Hepatocyte (in vitro differentiated cells): ENCODE results near the gene GPN2. TPM values are rescaled to one million over a fixed set of nuclear protein-coding genes. Genes with fewer than 3 reads are reported as not detected.
A peak's percentile ranks its signal among the peaks of the same experiment; 100 is the strongest.

Source experiments
- DNase-seq: peaks from one replicate; pipeline ENCODE4 v3.0.0-alpha.2; 2016; ENCODE audit warnings: low spot score
- H2AFZ ChIP-seq: fragments of 200-600 bp; sonication (generic); 2 replicates; pipeline ENCODE4 v1.6.0; 2016; ENCODE audit warnings: antibody characterized with exemption, mild to moderate bottlenecking
- H3K27ac ChIP-seq: fragments of 200-600 bp; sonication (generic); 2 replicates; pipeline ENCODE4 v1.5.1; 2016; ENCODE audit warnings: mild to moderate bottlenecking
- H3K27me3 ChIP-seq: fragments of 200-600 bp; sonication (generic); 2 replicates; pipeline ENCODE4 v1.6.1; 2016
- H3K36me3 ChIP-seq: fragments of 200-600 bp; sonication (generic); replicated peaks from 2 replicates; pipeline ENCODE4 v1.5.1; 2016; ENCODE audit warnings: low read depth; ENCODE audit not compliant: insufficient read depth
- H3K4me1 ChIP-seq: fragments of 200-600 bp; sonication (generic); 2 replicates; pipeline ENCODE4 v1.5.1; 2016; ENCODE audit warnings: mild to moderate bottlenecking, moderate library complexity; ENCODE audit not compliant: insufficient read depth
- H3K4me2 ChIP-seq: fragments of 200-600 bp; sonication (generic); 2 replicates; pipeline ENCODE4 v1.6.0; 2016
- H3K4me3 ChIP-seq: fragments of 200-600 bp; sonication (generic); 2 replicates; pipeline ENCODE4 v1.5.1; 2016; ENCODE audit warnings: mild to moderate bottlenecking
- H3K79me2 ChIP-seq: fragments of 200-600 bp; sonication (generic); 2 replicates; pipeline ENCODE4 v1.6.0; 2017; ENCODE audit warnings: mild to moderate bottlenecking
- H3K9me2 ChIP-seq: fragments of 200-600 bp; sonication (generic); replicated peaks from 2 replicates; pipeline ENCODE4 v1.6.0; 2017; ENCODE audit warnings: mild to moderate bottlenecking; ENCODE audit not compliant: insufficient read depth
- H3K9me3 ChIP-seq: fragments of 200-600 bp; sonication (generic); 2 replicates; pipeline ENCODE4 v1.5.1; 2016; ENCODE audit warnings: low read depth, mild to moderate bottlenecking
- H4K20me1 ChIP-seq: fragments of 200-600 bp; sonication (generic); 2 replicates; pipeline ENCODE4 v1.6.0; 2016; ENCODE audit warnings: mild to moderate bottlenecking; ENCODE audit not compliant: insufficient read depth, poor library complexity, severe bottlenecking
- EZH2 ChIP-seq: fragments of 200-600 bp; sonication (generic); IDR thresholded peaks from 2 replicates; pipeline ENCODE4 v1.6.1; 2016; ENCODE audit warnings: antibody characterized with exemption, mild to moderate bottlenecking, borderline replicate concordance
- EZH2phosphoT487 ChIP-seq: fragments of 200-600 bp; sonication (generic); IDR thresholded peaks from one replicate; pipeline ENCODE4 v1.6.1; 2018; ENCODE audit warnings: antibody characterized with exemption, mild to moderate bottlenecking, low read depth, moderate library complexity; ENCODE audit not compliant: unreplicated experiment, severe bottlenecking
- WGBS: methylation state at CpG from one replicate; pipeline ENCODE4 v1.1.6; 2016; ENCODE audit warnings: low lambda C conversion rate; ENCODE audit errors: missing lambda C conversion rate; 5-methylcytosine and 5-hydroxymethylcytosine counted together
- polyA plus RNA-seq: library from polyadenylated mRNA; unstranded; fragments of >200 nt; fragmentation: Nextera tagmentation; extraction: Ambion mirVana; gene quantifications from 2 replicates; pipeline ENCODE4 v1.2.1, GENCODE V29; 2016
- total RNA-seq: library from RNA; depleted of rRNA; stranded (reverse); fragments of >200 nt; gene quantifications from 2 replicates; pipeline ENCODE4 v1.2.3, GENCODE V29; 2014
- TF ChIP-seq, protein P1 (sequence below): fragments of 200-600 bp; sonication (generic); IDR thresholded peaks from 2 replicates; pipeline ENCODE4 v1.5.1; 2016; ENCODE audit warnings: antibody characterized with exemption, mild to moderate bottlenecking; ENCODE audit not compliant: poor library complexity

The GPN2 gene
- total and polyA plus RNA-seq, 2 experiments from 2014 or later: 12.6 to 37.9 TPM

DNA sequence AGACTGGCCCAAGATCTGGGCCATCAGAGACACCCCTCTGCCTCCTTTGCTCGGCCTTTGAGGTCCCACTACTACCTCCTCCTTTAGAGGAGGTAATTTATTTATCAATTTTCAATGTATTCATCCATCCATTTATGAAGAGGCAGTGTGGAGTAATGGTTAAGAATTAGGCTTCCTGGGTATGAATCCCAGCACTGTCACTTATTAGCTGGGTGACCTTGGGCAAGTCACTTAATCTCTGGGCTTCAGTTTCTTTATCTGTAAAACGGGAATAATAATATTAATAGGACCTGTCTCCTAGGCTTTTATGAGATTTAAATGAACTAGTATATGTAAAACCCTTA, 22.0 kb upstream of the GPN2 start:
- peak overlapping the region; percentile 70 for H3K4me2 ChIP-seq
- no peak overlapping the region for H3K4me3 ChIP-seq
- no peaks in the 10 kb centered on the region for H3K9me3 ChIP-seq
- no peaks in the 10 kb centered on the region for H3K36me3 ChIP-seq
- no peak for TF ChIP-seq EZH2phosphoT487
- TF ChIP-seq EZH2: no peak
- TF ChIP-seq, protein P1, sequence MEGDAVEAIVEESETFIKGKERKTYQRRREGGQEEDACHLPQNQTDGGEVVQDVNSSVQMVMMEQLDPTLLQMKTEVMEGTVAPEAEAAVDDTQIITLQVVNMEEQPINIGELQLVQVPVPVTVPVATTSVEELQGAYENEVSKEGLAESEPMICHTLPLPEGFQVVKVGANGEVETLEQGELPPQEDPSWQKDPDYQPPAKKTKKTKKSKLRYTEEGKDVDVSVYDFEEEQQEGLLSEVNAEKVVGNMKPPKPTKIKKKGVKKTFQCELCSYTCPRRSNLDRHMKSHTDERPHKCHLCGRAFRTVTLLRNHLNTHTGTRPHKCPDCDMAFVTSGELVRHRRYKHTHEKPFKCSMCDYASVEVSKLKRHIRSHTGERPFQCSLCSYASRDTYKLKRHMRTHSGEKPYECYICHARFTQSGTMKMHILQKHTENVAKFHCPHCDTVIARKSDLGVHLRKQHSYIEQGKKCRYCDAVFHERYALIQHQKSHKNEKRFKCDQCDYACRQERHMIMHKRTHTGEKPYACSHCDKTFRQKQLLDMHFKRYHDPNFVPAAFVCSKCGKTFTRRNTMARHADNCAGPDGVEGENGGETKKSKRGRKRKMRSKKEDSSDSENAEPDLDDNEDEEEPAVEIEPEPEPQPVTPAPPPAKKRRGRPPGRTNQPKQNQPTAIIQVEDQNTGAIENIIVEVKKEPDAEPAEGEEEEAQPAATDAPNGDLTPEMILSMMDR: no peak
- no peak overlapping the region for H2AFZ ChIP-seq
- no peak for DNase-seq
- H3K27ac ChIP-seq: no peak overlapping the region
- peaks cover 18% of the 10 kb centered on the region for H3K79me2 ChIP-seq
- H4K20me1 ChIP-seq: no peaks in the 10 kb centered on the region
- 79% methylated on average over 2 of the region's 2 CpGs for WGBS
- H3K9me2 ChIP-seq: no peaks in the 10 kb centered on the region
- peaks cover 36% of the 10 kb centered on the region for H3K4me1 ChIP-seq
- H3K27me3 ChIP-seq: no peaks in the 10 kb centered on the region

DNA sequence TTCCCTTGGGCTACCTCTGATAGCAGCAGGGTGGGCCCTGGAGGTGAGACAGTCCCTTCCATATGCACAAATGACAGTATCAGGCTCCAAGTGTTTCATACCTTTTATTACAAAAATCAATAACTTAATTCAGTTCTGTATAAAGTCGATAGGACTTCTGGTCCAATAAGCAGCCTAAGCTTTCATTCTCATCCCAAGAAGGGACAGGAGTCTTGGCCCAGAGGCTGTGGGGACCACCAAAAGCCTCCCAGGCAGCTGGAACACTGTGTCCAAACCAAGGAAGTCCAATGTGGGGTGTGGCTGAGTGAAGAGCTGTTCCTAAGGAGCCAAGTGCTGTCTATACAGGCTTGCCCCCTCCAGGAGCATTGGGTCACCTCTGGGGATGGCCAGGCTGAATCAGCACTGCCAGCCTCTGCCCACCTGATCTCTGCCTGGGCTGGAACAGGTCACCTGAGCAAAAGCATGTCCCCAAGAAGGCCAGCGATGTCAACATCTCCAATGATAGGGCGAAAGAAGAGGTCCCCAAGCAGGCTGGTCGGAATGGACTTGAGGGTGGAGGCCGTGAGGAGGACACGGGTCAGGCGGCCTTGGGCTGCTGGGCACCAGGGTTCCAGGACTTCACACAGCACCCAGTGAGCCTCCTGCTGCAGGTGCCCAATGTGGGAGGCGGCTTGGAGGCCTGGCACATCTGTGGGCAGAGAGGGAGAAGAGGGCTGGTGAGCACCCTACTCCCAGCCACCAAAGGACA, 21.5 kb upstream of the GPN2 start:
- H4K20me1 ChIP-seq: no peaks in the 10 kb centered on the region
- no peaks in the 10 kb centered on the region for H3K36me3 ChIP-seq
- no peaks in the 10 kb centered on the region for H3K27me3 ChIP-seq
- no peaks in the 10 kb centered on the region for H3K9me3 ChIP-seq
- H3K4me3 ChIP-seq: no peak overlapping the region
- DNase-seq: no peak
- H3K79me2 ChIP-seq: peaks cover 18% of the 10 kb centered on the region
- H2AFZ ChIP-seq: no peak overlapping the region
- 90% methylated on average over 8 of the region's 8 CpGs for WGBS
- H3K27ac ChIP-seq: peak overlapping the region; percentile 61
- peak overlapping the region; percentile 70 for H3K4me2 ChIP-seq
- peaks cover 36% of the 10 kb centered on the region for H3K4me1 ChIP-seq
- no peaks in the 10 kb centered on the region for H3K9me2 ChIP-seq
- TF ChIP-seq, protein P1: no peak
- TF ChIP-seq EZH2phosphoT487: no peak
- TF ChIP-seq EZH2: no peak

DNA sequence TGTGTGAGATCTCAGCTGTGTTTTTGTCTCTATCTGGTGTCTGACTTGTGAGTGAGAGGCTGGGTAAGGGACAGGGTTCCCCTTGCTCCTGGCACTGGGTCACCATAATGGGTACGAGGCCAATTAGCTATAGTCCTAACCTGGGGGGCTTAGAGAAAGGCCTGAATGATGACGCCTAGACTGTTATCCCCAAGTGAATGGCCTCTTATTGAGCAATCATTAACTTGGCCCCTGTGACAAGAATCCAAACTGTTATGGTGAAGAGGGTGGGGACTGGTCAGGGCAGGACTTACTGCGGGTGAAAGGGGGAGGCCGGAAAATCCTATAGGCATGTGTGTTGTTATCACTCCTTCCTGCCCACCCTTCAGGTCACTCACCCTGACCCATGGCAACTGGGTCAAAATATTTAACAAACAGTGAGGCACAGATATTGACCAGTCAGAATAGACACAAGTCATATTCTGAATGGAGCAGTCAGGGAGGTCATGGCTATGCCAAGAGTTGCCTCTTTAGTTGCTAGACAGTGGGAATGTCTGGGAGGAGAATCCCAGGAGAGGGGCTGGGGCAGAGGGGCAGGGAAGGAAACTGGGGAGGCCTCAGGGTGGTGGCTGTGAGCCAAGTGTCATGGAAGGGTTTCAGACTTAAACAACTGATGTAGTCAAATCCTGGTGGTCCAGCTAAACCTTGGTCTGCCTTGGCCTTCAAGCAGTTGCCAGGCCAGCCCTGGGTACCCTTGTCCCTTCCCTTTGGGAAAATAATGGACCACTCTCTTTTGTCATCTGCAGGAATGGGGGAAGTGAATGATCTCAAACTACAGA, 20.5 kb upstream of the GPN2 start:
- 55% methylated on average over 4 of the region's 4 CpGs for WGBS
- TF ChIP-seq, protein P1: no peak
- TF ChIP-seq EZH2phosphoT487: no peak
- TF ChIP-seq EZH2: no peak
- H2AFZ ChIP-seq: no peak overlapping the region
- H3K36me3 ChIP-seq: no peaks in the 10 kb centered on the region
- H3K79me2 ChIP-seq: peaks cover 18% of the 10 kb centered on the region
- H3K4me3 ChIP-seq: no peak overlapping the region
- H3K27me3 ChIP-seq: no peaks in the 10 kb centered on the region
- H3K9me2 ChIP-seq: no peaks in the 10 kb centered on the region
- peak overlapping the region; percentile 61 for H3K27ac ChIP-seq
- H3K4me1 ChIP-seq: peaks cover 36% of the 10 kb centered on the region
- peak overlapping the region; percentile 70 for H3K4me2 ChIP-seq
- no peaks in the 10 kb centered on the region for H4K20me1 ChIP-seq
- peak; percentile 46 for DNase-seq
- H3K9me3 ChIP-seq: no peaks in the 10 kb centered on the region
